ENCODE measurements around the gene RPS6KL1. TPM values are rescaled to one million over a fixed set of nuclear protein-coding genes. Genes with fewer than 3 reads are reported as not detected.

The RPS6KL1 gene
- total RNA-seq, 1 experiment from 2014 or later = 16.4 TPM

DNA sequence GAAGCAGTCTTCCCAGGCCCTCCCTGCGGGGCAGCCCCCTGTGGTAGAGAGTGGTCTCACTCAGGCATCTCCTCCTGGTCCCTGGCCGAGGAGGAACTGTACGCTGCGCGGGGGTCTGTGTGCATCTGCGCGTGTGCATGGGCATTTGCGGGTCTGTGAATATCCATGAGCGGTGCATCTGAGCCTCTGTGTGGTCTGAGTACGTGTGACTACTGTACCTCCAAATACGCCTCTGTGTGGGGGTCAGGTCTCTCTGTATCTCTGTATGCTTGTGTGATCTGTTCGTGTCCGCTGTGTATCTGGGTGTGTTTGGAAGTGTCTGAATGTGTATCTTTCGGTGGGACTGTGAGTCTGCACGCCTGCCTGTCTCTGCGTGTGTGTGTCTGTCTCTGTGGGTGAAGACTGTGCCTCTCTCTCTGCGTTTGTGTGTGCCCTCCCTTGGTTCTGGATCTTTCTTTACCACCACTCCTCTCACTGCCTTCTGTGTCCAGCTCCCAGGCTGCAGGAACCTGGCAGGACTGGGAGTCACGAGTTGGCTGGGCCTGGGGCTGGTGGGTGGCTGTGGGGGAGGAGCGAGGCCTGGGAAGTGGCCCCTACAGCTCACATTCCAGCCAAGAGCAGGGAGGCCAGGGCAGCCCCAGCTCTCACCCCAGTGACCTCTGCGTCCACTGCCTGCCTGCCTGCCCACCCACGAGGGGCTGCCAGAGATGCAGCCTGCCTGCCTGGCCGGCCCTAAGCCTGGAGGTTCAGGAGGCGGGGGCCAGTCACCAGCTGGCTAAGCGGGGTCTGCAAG lies 33.4 kb upstream of the RPS6KL1 start:
- Mint-ChIP-seq H3K9me3 (ENCODE audit: low read depth, unreplicated experiment) (no peaks in the 10 kb centered on the region), H3K27ac (ENCODE audit: unreplicated experiment) (no peak overlapping the region), H3K27me3 (ENCODE audit: unreplicated experiment) (peaks cover 15% of the 10 kb centered on the region), H3K4me3 (ENCODE audit: low read depth, unreplicated experiment) (peak overlapping the region; percentile 65), H3K36me3 (ENCODE audit: insufficient read depth, unreplicated experiment) (peaks cover 4% of the 10 kb centered on the region), H3K4me1 (ENCODE audit: low read depth, unreplicated experiment) (no peaks in the 10 kb centered on the region)
- DNase-seq = no peak
- CTCF ChIA-PET = no interaction called here
- no peak for TF ChIP-seq CTCF (IDR thresholded peaks at IDR 0.05; ENCODE audit: unreplicated experiment)
- no TSS peak for BruUV-seq (replicated peaks)
- intact Hi-C loops (cut with micrococcal nuclease; ENCODE audit: unreplicated experiment) = no loop called here

DNA sequence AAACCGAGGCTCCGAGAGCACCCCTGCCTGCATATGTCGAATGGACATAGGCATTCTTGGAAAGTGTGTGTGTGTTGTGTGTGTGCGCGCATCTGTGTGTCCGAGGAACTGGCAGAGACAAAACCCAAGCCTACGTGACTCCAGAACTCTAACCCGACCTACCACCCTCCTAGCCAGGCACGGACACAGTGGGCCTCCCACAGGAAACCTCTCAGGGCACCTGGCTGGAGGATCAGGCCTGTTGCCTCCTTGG lies 32.9 kb upstream of the RPS6KL1 start:
- no peaks in the 10 kb centered on the region for H3K4me1 Mint-ChIP-seq (ENCODE audit: low read depth, unreplicated experiment)
- BruUV-seq (replicated peaks) = no TSS peak
- CTCF ChIA-PET = no interaction called here
- TF ChIP-seq CTCF (IDR thresholded peaks at IDR 0.05; ENCODE audit: unreplicated experiment) = no peak
- intact Hi-C loops (cut with micrococcal nuclease; ENCODE audit: unreplicated experiment) = no loop called here
- H3K27ac Mint-ChIP-seq (ENCODE audit: unreplicated experiment) = no peak overlapping the region
- H3K9me3 Mint-ChIP-seq (ENCODE audit: low read depth, unreplicated experiment) = no peaks in the 10 kb centered on the region
- peaks cover 15% of the 10 kb centered on the region for H3K27me3 Mint-ChIP-seq (ENCODE audit: unreplicated experiment)
- DNase-seq = no peak
- H3K36me3 Mint-ChIP-seq (ENCODE audit: insufficient read depth, unreplicated experiment) = peaks cover 7% of the 10 kb centered on the region
- H3K4me3 Mint-ChIP-seq (ENCODE audit: low read depth, unreplicated experiment) = peak overlapping the region; percentile 65

GRCh38 chr14:74955229-74956026 lies 32.4 kb upstream of the RPS6KL1 start, which contains the start of gene PGF:
Gene PGF, minus strand, starts transcription at chr14:74955597. Its CDS starts 355 bp downstream, at chr14:74955242.
- H3K27me3 Mint-ChIP-seq (ENCODE audit: unreplicated experiment) = peaks cover 15% of the 10 kb centered on the region
- BruUV-seq (replicated peaks) = no TSS peak
- peaks cover 7% of the 10 kb centered on the region for H3K36me3 Mint-ChIP-seq (ENCODE audit: insufficient read depth, unreplicated experiment)
- CTCF ChIA-PET = interaction anchor here (0.5 kb wide), 1 partner anchor 140 kb away, joined by 6 read pairs; no protein-coding TSS in a partner anchor
- DNase-seq = peak; percentile 57
- H3K4me3 Mint-ChIP-seq (ENCODE audit: low read depth, unreplicated experiment) = peak within 1 kb of the TSS; percentile 65
- no peak within 1 kb of the TSS for H3K27ac Mint-ChIP-seq (ENCODE audit: unreplicated experiment)
- no peaks in the 10 kb centered on the region for H3K4me1 Mint-ChIP-seq (ENCODE audit: low read depth, unreplicated experiment)
- intact Hi-C loops (cut with micrococcal nuclease; ENCODE audit: unreplicated experiment) = no loop called here
- no peaks in the 10 kb centered on the region for H3K9me3 Mint-ChIP-seq (ENCODE audit: low read depth, unreplicated experiment)
- no peak for TF ChIP-seq CTCF (IDR thresholded peaks at IDR 0.05; ENCODE audit: unreplicated experiment)

- TF ChIP-seq CTCF (IDR thresholded peaks at IDR 0.05; ENCODE audit: unreplicated experiment) = no peak
- no peak overlapping the region for H3K27ac Mint-ChIP-seq (ENCODE audit: unreplicated experiment)
- H3K9me3 Mint-ChIP-seq (ENCODE audit: low read depth, unreplicated experiment) = no peaks in the 10 kb centered on the region
- no peak for DNase-seq
- peak overlapping the region; percentile 65 for H3K4me3 Mint-ChIP-seq (ENCODE audit: low read depth, unreplicated experiment)
- CTCF ChIA-PET = no interaction called here
- no TSS peak for BruUV-seq (replicated peaks)
- intact Hi-C loops (cut with micrococcal nuclease; ENCODE audit: unreplicated experiment) = no loop called here
- peaks cover 7% of the 10 kb centered on the region for H3K36me3 Mint-ChIP-seq (ENCODE audit: insufficient read depth, unreplicated experiment)
- peaks cover 15% of the 10 kb centered on the region for H3K27me3 Mint-ChIP-seq (ENCODE audit: unreplicated experiment)
- H3K4me1 Mint-ChIP-seq (ENCODE audit: low read depth, unreplicated experiment) = no peaks in the 10 kb centered on the region
Observed at GRCh38 chr14:74954947-74955228, 31.8 kb upstream of the RPS6KL1 start.

Data from Calu3 (cell line).